ENCODE results near the gene ZBTB20. TPM values are rescaled to one million over a fixed set of nuclear protein-coding genes. Genes with fewer than 3 reads are reported as not detected.

ZBTB20 gene
- total RNA-seq, 1 donor from 2014 or later = 15.5 TPM

- H3K4me3 Mint-ChIP-seq (ENCODE audit: unreplicated experiment) = no peak overlapping the region
- TF ChIP-seq, protein P1, sequence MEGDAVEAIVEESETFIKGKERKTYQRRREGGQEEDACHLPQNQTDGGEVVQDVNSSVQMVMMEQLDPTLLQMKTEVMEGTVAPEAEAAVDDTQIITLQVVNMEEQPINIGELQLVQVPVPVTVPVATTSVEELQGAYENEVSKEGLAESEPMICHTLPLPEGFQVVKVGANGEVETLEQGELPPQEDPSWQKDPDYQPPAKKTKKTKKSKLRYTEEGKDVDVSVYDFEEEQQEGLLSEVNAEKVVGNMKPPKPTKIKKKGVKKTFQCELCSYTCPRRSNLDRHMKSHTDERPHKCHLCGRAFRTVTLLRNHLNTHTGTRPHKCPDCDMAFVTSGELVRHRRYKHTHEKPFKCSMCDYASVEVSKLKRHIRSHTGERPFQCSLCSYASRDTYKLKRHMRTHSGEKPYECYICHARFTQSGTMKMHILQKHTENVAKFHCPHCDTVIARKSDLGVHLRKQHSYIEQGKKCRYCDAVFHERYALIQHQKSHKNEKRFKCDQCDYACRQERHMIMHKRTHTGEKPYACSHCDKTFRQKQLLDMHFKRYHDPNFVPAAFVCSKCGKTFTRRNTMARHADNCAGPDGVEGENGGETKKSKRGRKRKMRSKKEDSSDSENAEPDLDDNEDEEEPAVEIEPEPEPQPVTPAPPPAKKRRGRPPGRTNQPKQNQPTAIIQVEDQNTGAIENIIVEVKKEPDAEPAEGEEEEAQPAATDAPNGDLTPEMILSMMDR (IDR thresholded peaks at IDR 0.05) = no peak
- H3K27ac Mint-ChIP-seq (ENCODE audit: unreplicated experiment) = no peak overlapping the region
- H3K4me1 Mint-ChIP-seq (ENCODE audit: low read depth) = no peaks in the 10 kb centered on the region
- no peak for DNase-seq (ENCODE audit: low spot score)
- no peaks in the 10 kb centered on the region for H3K9me3 Mint-ChIP-seq (ENCODE audit: low read depth)
- H3K27me3 Mint-ChIP-seq (ENCODE audit: low read depth) = no peaks in the 10 kb centered on the region
- H3K36me3 Mint-ChIP-seq (ENCODE audit: low read depth) = peaks cover 2% of the 10 kb centered on the region
Measured at GRCh38 chr3:114584734-114585371, 562.2 kb downstream of the ZBTB20 start.

GRCh38 chr3:114582929-114583328 is 564.2 kb downstream of the ZBTB20 start:
- DNase-seq (ENCODE audit: low spot score) = no peak
- H3K9me3 Mint-ChIP-seq (ENCODE audit: low read depth) = no peaks in the 10 kb centered on the region
- peaks cover 1% of the 10 kb centered on the region for H3K36me3 Mint-ChIP-seq (ENCODE audit: low read depth)
- TF ChIP-seq, protein P1 (IDR thresholded peaks at IDR 0.05) = no peak
- H3K4me1 Mint-ChIP-seq (ENCODE audit: low read depth) = no peaks in the 10 kb centered on the region
- H3K27ac Mint-ChIP-seq (ENCODE audit: unreplicated experiment) = no peak overlapping the region
- H3K4me3 Mint-ChIP-seq (ENCODE audit: unreplicated experiment) = no peak overlapping the region
- H3K27me3 Mint-ChIP-seq (ENCODE audit: low read depth) = no peaks in the 10 kb centered on the region

GRCh38 chr3:114572364-114573062 is 574.6 kb downstream of the ZBTB20 start:
- no peaks in the 10 kb centered on the region for H3K27me3 Mint-ChIP-seq (ENCODE audit: low read depth)
- TF ChIP-seq, protein P1 (IDR thresholded peaks at IDR 0.05) = no peak
- H3K4me1 Mint-ChIP-seq (ENCODE audit: low read depth) = peaks cover 43% of the 10 kb centered on the region
- no peaks in the 10 kb centered on the region for H3K9me3 Mint-ChIP-seq (ENCODE audit: low read depth)
- H3K27ac Mint-ChIP-seq (ENCODE audit: unreplicated experiment) = no peak overlapping the region
- no peak for DNase-seq (ENCODE audit: low spot score)
- H3K4me3 Mint-ChIP-seq (ENCODE audit: unreplicated experiment) = no peak overlapping the region
- H3K36me3 Mint-ChIP-seq (ENCODE audit: low read depth) = no peaks in the 10 kb centered on the region

DNA sequence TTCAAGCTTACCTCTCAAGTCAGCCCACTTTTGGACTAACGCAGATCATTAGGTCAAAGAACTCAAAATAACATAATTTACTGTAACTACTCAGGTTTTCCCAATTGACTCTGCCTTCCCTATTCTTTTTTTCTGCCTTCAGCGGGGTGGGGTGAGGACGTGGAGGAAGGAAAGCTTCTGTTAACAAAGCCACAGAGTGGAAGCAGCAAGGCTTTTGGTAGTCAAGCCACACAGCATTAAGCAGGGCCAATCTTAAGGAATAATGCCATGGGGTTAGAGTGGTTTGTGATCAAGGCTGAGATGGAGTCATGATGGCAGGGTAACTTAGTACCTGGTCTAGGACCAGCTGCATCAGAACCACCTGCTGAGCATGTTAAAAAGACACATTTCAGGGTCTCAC is 575.7 kb downstream of the ZBTB20 start:
- no peak overlapping the region for H3K27ac Mint-ChIP-seq (ENCODE audit: unreplicated experiment)
- peaks cover 45% of the 10 kb centered on the region for H3K4me1 Mint-ChIP-seq (ENCODE audit: low read depth)
- no peaks in the 10 kb centered on the region for H3K9me3 Mint-ChIP-seq (ENCODE audit: low read depth)
- no peak overlapping the region for H3K4me3 Mint-ChIP-seq (ENCODE audit: unreplicated experiment)
- H3K27me3 Mint-ChIP-seq (ENCODE audit: low read depth) = no peaks in the 10 kb centered on the region
- H3K36me3 Mint-ChIP-seq (ENCODE audit: low read depth) = no peaks in the 10 kb centered on the region
- no peak for DNase-seq (ENCODE audit: low spot score)
- TF ChIP-seq, protein P1 (IDR thresholded peaks at IDR 0.05) = no peak

DNA sequence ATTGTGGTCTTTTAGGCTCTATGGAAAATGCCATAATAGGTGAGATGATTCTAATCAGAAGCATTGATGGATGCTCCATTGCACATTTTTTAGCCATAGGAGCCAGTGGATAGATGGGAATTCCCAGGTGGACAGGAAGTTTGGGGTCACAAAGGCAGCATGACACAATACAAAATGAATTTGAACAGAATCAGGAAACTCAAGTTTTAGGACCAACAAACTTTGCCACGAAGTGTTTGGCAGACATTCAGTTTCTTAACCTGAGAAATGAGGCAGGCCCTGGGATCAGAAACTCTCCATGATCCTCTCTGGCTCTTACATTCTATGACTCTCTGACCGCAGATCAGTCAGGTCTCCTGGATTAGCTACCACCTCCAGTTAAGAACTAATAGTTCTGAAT is 577.9 kb downstream of the ZBTB20 start:
- Mint-ChIP-seq H3K4me3 (ENCODE audit: unreplicated experiment) (no peak overlapping the region), H3K27me3 (ENCODE audit: low read depth) (no peaks in the 10 kb centered on the region), H3K36me3 (ENCODE audit: low read depth) (peaks cover 3% of the 10 kb centered on the region), H3K4me1 (ENCODE audit: low read depth) (peaks cover 49% of the 10 kb centered on the region), H3K9me3 (ENCODE audit: low read depth) (no peaks in the 10 kb centered on the region), H3K27ac (ENCODE audit: unreplicated experiment) (peak overlapping the region; percentile 68)
- DNase-seq (ENCODE audit: low spot score) = no peak
- TF ChIP-seq, protein P1 (IDR thresholded peaks at IDR 0.05) = no peak
